ENCODE results near the gene BCR. TPM values are rescaled to one million over a fixed set of nuclear protein-coding genes. Genes with fewer than 3 reads are reported as not detected.

The BCR gene
- total RNA-seq, 4 donors from 2014 or later, result 19.2 to 63.5 (median 24.8) TPM

DNA sequence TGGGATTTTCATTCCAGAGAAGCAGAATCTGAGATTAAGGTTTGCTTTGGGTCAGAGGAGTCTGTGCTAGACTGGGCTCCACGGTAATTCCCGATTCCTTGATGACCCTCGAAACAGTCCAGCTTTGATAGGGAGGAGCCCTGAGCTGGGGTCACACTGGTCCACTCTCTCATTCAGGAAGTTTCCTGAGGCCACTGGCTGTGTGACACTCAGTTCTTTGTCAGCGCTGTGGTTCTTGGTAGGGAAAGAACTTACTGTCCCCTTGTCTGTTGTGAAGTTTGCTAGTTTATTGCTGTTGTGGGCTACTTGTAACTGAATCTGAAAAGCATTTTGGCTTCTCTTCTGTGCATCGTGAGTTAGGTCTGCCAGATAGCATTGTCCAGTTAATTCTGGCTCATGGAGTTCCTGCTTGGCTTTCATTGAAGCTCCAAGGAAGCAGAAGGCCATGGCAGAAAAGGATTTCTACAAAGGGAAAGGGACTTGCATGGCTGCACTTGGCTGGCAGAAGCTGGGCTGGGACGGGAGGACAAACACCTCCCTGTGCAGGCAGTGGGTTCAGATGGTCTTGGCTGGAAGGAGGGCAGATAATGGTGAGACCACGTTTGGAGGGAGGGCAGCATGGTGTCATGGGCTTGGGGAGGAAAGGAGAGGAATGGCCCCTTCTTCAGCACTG is 23.3 kb downstream of the BCR start:
- TF ChIP-seq, protein P1, sequence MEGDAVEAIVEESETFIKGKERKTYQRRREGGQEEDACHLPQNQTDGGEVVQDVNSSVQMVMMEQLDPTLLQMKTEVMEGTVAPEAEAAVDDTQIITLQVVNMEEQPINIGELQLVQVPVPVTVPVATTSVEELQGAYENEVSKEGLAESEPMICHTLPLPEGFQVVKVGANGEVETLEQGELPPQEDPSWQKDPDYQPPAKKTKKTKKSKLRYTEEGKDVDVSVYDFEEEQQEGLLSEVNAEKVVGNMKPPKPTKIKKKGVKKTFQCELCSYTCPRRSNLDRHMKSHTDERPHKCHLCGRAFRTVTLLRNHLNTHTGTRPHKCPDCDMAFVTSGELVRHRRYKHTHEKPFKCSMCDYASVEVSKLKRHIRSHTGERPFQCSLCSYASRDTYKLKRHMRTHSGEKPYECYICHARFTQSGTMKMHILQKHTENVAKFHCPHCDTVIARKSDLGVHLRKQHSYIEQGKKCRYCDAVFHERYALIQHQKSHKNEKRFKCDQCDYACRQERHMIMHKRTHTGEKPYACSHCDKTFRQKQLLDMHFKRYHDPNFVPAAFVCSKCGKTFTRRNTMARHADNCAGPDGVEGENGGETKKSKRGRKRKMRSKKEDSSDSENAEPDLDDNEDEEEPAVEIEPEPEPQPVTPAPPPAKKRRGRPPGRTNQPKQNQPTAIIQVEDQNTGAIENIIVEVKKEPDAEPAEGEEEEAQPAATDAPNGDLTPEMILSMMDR (IDR thresholded peaks at IDR 0.05; ENCODE audit: low read depth), result no peak

DNA sequence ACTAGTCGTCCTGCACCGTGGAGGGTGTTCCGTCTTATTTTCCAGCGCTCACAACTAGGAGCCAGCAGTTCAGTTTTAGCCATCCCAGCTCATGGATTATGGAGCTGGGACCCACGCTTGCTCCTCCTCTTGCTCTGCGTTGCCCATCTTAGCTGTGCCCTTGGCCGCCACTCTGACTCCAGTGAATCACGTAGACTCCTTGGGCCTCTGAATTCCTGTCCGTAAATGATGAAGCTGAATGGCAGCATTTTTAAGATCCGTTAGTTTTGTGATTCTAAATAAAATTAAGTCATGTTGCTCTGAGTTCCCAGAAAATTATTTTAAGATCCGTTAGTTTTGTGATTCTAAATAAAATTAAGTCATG is 23.8 kb downstream of the BCR start:
- TF ChIP-seq, protein P1 (IDR thresholded peaks at IDR 0.05; ENCODE audit: low read depth), result no peak

DNA sequence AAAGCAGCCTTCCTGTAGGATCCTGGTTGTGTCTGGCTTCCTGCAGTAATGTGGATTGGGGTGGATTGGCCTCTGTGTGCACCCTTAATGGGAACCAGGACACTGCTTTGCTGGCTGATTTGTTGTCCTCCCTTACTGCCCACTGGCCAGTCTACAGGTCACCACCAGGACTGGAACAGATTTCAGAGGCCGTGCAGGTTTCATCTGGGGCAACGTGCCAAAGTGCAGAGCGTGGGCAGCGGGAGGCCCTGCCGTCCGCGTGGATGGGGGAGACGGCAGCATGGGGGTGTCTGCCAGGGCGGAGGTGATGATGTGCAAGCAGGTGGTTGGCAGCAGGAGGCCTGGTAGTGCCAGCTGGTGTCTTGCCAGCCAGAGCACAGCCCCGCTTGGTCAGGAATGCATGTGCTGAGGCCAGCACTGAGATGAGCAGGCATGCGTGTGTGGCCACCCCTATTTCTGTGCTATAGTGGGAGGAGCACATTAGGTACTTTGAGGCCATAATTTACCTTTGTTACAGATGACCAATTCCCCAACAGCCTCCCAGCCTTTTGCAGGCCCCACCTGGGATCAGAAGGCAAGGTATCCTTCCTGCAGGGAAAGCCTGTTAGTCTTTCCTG is 24.3 kb downstream of the BCR start:
- TF ChIP-seq, protein P1 (IDR thresholded peaks at IDR 0.05; ENCODE audit: low read depth), result no peak

DNA sequence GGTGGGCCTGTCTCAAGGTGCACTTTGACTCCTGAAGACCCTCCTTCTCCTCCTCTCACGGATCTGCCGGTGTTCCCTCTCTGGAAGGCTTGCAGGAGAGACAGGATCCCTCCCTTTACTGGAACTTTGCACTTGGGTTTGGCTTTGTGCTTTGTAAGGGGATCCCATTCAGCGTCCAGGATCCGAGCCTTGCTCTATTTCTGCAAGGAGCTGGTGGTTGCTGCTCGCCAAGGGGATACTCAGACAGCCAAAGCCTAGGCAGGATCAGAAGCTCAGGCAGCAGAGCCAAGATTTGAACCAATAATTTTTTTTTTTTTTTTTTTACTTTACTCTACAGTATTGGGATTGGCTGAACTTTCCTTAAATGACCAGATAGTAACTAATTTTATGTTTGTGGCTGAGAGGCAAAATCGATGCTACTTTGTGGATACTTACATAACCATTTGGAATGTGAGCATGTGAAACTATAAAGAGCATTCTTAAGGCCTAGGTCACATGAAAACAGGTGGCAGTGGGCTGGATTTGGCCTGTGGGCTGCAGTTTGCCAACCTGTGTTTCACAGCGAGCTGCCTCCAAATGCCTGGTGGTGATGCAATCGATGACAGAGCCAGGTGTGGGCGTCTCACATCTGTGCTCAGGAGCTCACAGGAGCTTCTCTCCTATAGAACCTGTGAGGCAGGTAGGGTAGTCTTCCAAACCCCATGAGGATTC is 25.2 kb downstream of the BCR start:
- TF ChIP-seq, protein P1 (IDR thresholded peaks at IDR 0.05; ENCODE audit: low read depth), result no peak

DNA sequence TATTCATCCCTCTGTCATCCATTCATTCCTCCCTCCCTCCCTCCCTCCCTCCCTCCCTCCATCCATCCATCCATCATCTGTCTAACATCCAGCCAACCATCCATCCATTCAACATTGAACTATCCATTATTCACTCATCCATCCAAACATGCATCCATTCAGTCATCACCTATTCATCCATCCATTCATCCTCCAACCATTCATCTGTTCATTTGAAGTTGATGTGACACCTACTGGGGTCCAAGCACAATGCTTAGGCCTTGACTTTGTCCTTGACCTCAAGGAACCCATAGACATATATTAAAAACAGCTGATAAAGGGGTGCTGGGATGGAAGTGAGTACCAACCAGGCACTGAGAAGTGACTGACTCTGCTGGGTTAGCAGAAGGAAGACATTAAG is 26.6 kb downstream of the BCR start:
- TF ChIP-seq, protein P1 (IDR thresholded peaks at IDR 0.05; ENCODE audit: low read depth), result no peak

DNA sequence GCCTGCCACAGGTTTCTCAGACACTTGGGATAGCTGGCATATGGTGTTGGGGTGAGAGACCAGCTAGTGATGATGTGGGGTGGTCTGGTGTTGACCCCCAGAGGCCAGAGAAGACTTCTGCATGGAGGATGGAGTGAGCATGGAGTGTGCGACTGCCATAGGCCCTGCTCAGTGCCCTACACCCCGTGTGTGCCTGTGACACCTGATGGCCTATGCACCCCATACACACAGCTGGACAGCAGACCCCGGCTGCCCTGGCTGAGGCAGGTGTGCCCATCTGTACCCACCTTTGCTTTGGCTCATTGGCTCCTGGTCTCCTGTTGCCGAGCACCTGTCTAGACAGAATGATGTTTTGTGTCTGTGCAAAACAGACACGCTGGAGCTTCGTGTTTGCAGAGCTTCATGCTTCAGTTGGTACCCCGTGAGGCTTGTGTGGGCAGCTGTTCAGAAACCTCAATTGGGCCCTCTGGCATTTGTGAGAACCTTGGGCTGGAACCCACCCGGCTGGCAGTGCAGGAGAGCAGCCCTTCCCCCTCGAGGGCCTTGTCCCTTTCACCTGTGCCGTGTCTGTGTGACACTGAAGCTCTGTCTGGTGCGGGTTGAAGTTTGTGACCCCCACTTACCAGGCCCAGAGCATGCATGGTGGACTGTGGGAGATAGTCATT is 27.6 kb downstream of the BCR start:
- TF ChIP-seq, protein P1 (IDR thresholded peaks at IDR 0.05; ENCODE audit: low read depth), result no peak

Measured in subcutaneous adipose tissue (tissue), 4 donors.